HTR-8/SVneo (cell line): ENCODE data around the gene RRP8.

ENCODE experiments used
- DNase-seq: peaks from one replicate; pipeline ENCODE4 v3.0.0; 2011; ENCODE audit warnings: low spot score, mixed read lengths; ENCODE audit not compliant: insufficient read length
- FAIRE-seq: peaks from 2 replicates; lab custom pipeline; 2011; peaks lifted over from hg19 to GRCh38; lab: Jason Lieb, UNC

Gene RRP8

DNA sequence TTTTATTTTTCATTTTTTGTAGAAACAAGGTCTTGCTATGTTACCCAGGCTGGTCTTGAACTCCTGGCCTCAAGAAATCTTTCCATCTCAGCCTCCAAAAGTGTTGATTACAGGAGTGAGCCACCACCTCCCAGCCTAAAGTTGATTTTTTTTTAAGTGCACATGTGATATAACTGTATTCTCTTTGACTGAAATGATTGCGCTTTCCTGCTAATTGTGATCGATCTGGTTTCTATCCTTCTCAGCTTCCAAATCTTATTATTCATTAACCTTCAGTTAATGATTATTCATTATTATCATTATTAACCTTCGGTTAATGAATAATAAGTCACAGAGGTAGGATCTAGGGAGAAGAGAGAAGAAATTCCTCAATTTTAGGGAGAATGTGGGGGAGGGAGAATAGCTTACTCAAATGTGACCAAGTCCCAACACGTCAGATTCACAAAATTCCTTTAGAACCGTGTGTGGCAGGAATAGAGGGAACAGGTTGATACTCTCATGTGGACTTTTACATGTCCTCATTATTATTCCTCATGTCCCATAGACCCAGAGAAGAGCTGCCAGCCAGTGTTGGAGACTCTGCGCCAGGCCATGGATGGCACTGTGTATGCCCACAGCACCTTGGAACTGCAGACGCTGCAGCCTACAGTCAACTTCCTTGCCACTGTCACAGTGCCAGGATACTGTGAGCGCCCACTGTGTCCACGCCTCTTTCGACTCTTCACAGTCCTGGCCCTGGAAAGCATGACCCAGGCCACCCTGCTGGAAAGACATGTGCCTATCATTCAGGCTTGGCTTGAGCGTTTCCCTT lies 47.1 kb downstream of the RRP8 start:
- DNase-seq (no peak), FAIRE-seq (no peak)

DNA sequence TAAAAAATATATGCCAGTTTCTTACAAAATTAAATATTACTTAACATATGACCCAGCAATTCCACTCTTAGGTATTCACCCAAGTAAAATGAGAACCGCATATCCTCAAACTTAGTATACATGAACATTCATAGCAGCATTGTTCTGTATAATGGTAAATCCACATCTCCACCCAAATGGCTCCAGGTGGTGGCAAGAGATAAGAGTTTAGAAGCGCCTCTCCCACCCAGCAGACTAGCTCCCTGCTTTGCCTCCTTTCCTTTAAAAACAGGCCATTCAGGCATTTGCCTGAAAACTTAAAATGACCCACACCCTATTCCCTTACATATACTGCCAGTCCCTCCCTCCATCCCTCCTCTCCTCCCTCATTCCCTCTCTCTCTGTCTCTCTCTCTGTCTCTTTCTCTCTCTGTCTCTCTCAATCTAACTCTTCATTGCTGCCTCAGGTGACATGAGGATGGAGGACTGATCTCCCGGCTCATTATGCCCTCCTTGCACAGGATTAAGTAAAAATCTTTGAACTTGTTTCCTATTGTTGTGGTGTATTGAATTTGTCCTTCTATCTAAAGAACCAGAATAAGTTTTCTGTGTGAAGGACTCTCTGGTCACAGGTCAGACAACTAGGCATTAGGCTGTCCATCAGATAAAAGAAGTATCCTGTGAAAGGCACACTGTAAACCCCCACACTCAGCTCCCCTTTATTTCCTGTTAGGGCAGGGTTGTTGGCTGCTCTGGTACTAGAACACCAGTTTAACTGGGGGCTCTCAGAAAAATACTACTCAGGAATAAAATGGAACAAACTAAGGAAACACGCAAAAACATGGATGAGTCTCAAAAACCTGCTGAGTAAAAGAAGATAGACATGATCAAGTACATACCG lies 48.3 kb downstream of the RRP8 start:
- DNase-seq (no peak), FAIRE-seq (no peak)

DNA sequence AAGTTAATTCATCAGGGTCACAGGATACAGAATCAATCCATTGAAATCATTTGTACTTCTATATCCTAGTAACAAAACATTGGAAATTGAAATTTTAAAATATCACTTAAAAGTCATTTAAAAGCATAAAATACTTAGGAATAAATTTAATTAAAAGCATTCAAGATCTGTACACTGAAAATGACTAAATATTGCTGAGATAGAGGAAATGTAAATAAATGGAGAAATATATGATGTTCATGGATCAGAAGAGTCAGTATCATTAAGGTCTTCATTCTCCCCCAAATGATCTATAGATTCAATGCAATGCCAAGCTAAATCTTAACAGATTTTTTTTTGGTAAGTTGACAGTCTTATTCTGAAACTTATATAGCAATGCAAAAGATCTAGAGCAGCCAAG lies 49.8 kb downstream of the RRP8 start:
- DNase-seq (no peak), FAIRE-seq (no peak)

DNA sequence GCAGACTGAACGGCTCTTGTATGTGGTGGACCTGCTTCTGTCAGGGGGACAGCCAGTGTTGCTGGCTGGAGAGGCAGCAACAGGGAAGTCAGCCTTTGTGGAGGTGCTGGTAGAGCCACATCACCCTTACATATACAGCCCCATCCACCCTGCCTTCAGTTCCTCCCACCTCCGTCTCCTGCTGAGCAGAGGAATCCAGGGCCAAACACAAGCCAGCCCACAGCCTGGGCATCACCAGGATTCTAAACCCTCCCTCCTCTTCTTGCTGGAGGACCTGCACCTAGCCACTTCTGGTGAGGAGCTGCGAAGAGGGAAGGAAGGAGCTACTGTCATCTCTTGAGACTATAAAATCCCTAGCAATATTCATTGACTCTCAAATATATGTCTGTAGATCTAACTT lies 54.8 kb downstream of the RRP8 start:
- no peak for DNase-seq
- FAIRE-seq: no peak

DNA sequence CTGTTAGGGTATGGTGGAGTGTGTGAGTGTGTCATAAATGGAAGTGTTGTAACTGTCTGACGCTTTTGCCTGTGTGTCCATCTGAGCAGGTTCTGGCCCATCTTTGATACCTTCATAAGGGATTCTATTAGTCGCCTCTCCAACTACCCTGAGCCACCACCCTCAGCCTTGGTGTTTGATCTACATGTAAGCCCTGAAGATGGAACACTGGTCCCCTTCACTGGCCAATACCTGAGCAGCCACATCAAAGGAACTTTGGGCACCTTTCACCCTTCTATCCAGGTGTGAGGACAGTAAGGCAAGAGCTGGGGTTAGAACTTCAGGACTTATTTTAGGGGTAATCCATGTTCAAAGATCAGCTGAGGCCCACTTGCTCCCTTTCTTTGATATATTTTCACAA lies 55.3 kb downstream of the RRP8 start:
- DNase-seq: no peak
- FAIRE-seq: no peak

DNA sequence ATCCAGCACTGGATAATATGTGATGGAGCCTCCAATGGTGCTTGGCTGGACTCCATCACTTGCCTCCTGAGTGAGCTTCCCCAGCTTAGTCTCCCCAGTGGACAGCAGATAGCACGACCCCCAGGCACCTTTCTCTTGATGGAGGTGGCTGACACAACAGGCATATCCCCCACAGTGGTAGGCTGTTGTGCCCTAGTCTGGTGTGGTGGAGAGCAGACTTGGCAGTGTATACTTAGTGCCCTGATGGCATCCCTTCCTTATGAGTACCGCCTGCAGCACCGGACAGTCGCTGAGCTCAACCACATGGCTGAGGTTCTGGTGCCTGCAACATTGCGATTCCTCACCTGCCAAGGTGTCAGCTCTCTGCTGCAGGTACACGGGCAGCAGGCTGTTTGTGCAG lies 56.2 kb downstream of the RRP8 start:
- FAIRE-seq: no peak
- DNase-seq: no peak

DNA sequence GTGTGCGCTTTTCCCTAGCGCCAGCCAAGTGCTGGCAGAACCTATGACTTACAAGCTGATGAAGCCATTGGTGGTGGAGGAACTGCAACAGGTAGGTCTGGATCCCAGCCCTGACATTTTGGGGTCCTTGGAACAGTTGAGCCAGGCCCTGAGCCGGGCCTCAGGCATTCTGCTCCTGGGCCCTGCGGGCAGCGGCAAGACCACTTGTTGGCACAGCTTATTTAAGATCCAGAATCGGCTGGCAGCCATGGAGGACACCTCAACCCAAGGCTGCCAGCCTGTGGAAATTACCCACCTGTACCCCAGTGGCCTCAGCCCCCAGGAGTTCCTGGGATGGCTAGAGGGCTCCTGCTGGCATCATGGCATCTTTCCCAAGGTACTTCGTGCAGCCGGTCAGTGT lies 56.7 kb downstream of the RRP8 start:
- FAIRE-seq (no peak), DNase-seq (no peak)

DNA sequence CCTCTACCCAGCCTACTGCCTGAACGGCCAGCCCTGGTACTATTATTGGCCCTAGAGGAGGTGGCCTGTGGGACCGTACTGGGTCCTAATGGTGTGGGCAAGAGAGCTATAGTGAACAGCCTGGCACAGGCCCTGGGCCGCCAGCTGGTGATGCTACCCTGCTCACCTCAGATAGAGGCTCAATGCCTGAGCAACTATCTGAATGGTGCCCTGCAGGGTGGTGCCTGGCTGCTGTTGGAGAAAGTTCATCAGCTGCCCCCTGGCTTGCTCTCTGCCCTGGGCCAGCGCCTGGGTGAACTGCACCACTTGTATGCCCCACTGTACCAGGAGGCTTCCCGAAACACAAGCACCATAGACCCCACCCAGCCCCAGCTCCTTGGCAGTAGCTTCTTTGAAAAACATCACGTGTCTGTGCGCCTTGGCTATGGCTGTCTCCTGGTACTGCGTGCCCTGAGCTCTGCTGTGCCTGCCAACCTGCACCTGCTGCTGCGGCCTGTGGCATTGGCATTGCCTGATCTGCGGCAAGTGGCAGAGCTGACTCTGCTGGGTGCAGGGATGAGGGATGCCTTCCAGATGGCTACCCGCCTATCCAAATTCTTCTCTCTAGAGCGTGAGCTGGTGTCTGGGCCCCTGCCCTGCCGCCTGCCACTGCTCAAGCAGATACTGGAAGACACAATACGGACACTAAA lies 57.4 kb downstream of the RRP8 start:
- DNase-seq: no peak
- no peak for FAIRE-seq
